Measurements from ENCODE around the gene NUMB. TPM values are rescaled to one million over a fixed set of nuclear protein-coding genes. Genes with fewer than 3 reads are reported as not detected.

The NUMB gene
- total and polyA plus RNA-seq, 2 donors (not counting 3 experiments of a cell fraction or from before 2014, with no cell fraction given), result 128 to 164 TPM

DNA sequence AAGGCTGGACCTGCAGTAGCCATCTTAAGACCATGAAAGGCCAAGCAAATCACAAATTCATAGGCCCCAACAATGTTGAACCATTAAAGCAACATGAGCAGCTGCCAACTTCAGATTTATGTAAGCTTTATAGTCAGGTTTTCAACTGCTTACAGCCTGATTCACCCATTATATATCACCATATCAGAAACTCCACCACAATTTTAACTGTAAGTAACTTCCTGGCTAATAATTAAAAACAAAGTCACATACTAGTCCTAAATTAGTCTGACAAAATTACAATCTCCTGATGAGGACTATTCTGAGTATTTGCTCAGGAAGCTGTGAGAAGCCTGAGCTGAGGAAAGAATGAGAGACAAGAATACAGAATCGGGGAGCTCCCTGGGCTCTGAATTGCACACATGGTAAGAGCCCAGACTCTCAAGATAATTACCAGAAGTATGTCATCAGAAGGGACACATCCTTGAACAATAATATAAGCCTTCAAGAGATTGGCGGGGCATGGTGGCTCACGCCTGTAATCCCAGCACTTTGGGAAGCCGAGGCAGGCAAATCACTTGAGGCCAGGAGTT, 55.1 kb downstream of the NUMB start:
- H3K27ac ChIP-seq (ENCODE audit: insufficient read depth, low read depth, low read length), result no peak overlapping the region

DNA sequence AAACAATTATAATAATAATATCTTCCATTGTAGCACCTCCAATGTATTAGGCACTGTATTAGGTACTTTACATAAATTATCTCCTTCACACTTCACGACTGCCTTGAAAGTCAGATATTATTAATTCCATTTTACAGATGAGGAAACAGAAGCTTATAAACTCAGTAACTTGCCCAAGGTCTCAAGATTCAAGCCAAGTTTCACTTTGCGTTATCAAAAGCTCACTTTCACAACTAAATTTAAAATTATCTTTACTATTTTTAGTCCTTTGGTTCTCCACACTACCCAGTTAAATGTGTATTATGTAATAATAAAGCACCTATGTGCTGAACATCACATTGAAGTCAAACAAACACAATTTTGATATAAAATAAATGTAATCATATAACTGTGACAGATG, 55.8 kb downstream of the NUMB start:
- Histone ChIP-seq H3K4me1 (ENCODE audit: control insufficient read depth, extremely low read depth, insufficient read depth, low read length) (no peaks in the 10 kb centered on the region), H2AFZ (ENCODE audit: low read depth, low read length) (no peak overlapping the region), H3K4me3 (replicated peaks in 1 of 3; ENCODE audit: insufficient read depth in 1 of 3, low read depth in 1 of 3, low read length in 3 of 3) (no peak overlapping the region), H3K27me3 (ENCODE audit: control insufficient read depth in 2 of 2, insufficient read depth in 2 of 2, low read length in 2 of 2) (no peaks in the 10 kb centered on the region), H3K79me2 (ENCODE audit: control insufficient read depth, insufficient read depth, low read length) (peaks cover 58% of the 10 kb centered on the region), H3K36me3 (ENCODE audit: control insufficient read depth in 2 of 2, extremely low read depth in 1 of 2, insufficient read depth in 2 of 2, low read length in 2 of 2) (peaks cover 0 to 2% of the 10 kb centered on the region in 2 experiments), H4K20me1 (replicated peaks; ENCODE audit: control insufficient read depth, extremely low read depth, insufficient read depth, low read length) (peaks cover 11% of the 10 kb centered on the region), H3K27ac (ENCODE audit: insufficient read depth, low read depth, low read length) (no peak overlapping the region), H3K9me1 (replicated peaks; ENCODE audit: control insufficient read depth, extremely low read depth, insufficient read depth, low read length) (peaks cover 4% of the 10 kb centered on the region), H3K9ac (replicated peaks; ENCODE audit: extremely low read depth, insufficient read depth, low read length) (no peak overlapping the region), H3K9me3 (replicated peaks; ENCODE audit: control insufficient read depth, insufficient read depth, low read length) (no peaks in the 10 kb centered on the region), H3K4me2 (ENCODE audit: insufficient read depth, low read length) (no peak overlapping the region)
- dilution Hi-C loops (cut with MboI; ENCODE audit: extremely low pct_ligation_motif_present, low sequenced_read_pairs), result no loop called here
- intact Hi-C loops (cut with micrococcal nuclease), result no loop called here
- TF ChIP-seq, protein P1, sequence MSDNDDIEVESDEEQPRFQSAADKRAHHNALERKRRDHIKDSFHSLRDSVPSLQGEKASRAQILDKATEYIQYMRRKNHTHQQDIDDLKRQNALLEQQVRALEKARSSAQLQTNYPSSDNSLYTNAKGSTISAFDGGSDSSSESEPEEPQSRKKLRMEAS (IDR thresholded peaks at IDR 0.05; ENCODE audit: insufficient read depth, insufficient read length), result no peak
- TF ChIP-seq JUN (IDR thresholded peaks at IDR 0.05; ENCODE audit: borderline replicate concordance, insufficient read depth, insufficient read length, low read depth), result no peak
- CTCF ChIA-PET, result interaction anchor here (1.3 to 2.5 kb wide), 4 partner anchors 12 to 107 kb away, joined by 3 to 9 read pairs (median 4); no protein-coding TSS in a partner anchor
- no peak for DNase-seq (ENCODE audit: low read depth, low spot score)
- POLR2A ChIA-PET, result no interaction called here
- FAIRE-seq, result no peak
- no TSS peak for BruUV-seq (replicated peaks)

More for the DNA sequence above, 55.1 kb downstream of the NUMB start:
- intact Hi-C loops (cut with micrococcal nuclease) (no loop called here), dilution Hi-C loops (cut with MboI; ENCODE audit: extremely low pct_ligation_motif_present, low sequenced_read_pairs) (no loop called here)
- Histone ChIP-seq H4K20me1 (replicated peaks; ENCODE audit: control insufficient read depth, extremely low read depth, insufficient read depth, low read length) (peaks cover 8% of the 10 kb centered on the region), H3K79me2 (ENCODE audit: control insufficient read depth, insufficient read depth, low read length) (peaks cover 52% of the 10 kb centered on the region), H3K4me2 (ENCODE audit: insufficient read depth, low read length) (no peak overlapping the region), H2AFZ (ENCODE audit: low read depth, low read length) (no peak overlapping the region), H3K9me1 (replicated peaks; ENCODE audit: control insufficient read depth, extremely low read depth, insufficient read depth, low read length) (peaks cover 4% of the 10 kb centered on the region), H3K9me3 (replicated peaks; ENCODE audit: control insufficient read depth, insufficient read depth, low read length) (no peaks in the 10 kb centered on the region), H3K4me3 (replicated peaks in 1 of 3; ENCODE audit: insufficient read depth in 1 of 3, low read depth in 1 of 3, low read length in 3 of 3) (no peak overlapping the region), H3K27me3 (ENCODE audit: control insufficient read depth in 2 of 2, insufficient read depth in 2 of 2, low read length in 2 of 2) (no peaks in the 10 kb centered on the region), H3K4me1 (ENCODE audit: control insufficient read depth, extremely low read depth, insufficient read depth, low read length) (no peaks in the 10 kb centered on the region), H3K9ac (replicated peaks; ENCODE audit: extremely low read depth, insufficient read depth, low read length) (no peak overlapping the region), H3K36me3 (ENCODE audit: control insufficient read depth in 2 of 2, extremely low read depth in 1 of 2, insufficient read depth in 2 of 2, low read length in 2 of 2) (peaks cover 0 to 2% of the 10 kb centered on the region in 2 experiments)
- no peak for FAIRE-seq
- DNase-seq (ENCODE audit: low read depth, low spot score), result no peak
- no TSS peak for BruUV-seq (replicated peaks)
- TF ChIP-seq, protein P1 (IDR thresholded peaks at IDR 0.05; ENCODE audit: insufficient read depth, insufficient read length), result no peak
- TF ChIP-seq POLR2A (IDR thresholded peaks at IDR 0.05; ENCODE audit: low read depth, low read length), result no peak
- ChIA-PET POLR2A (no interaction called here), CTCF (interaction anchor here (1.3 to 2.5 kb wide), 3 partner anchors 12 to 108 kb away, joined by 3 to 9 read pairs (median 4); no protein-coding TSS in a partner anchor)

Data from endothelial cell of umbilical vein (primary cell).